GM18520 (cell line): ENCODE data around the gene NT5DC4.

Experiments
- ATAC-seq: cut with Tn5 transposase; IDR thresholded peaks from one replicate; pipeline ENCODE4 v1.9.1; 2021; ENCODE audit not compliant: unreplicated experiment

The NT5DC4 gene

GRCh38 chr2:112751451-112752197, 30.8 kb downstream of the NT5DC4 start:
- ATAC-seq, result no peak

GRCh38 chr2:112752667-112753066, 31.8 kb downstream of the NT5DC4 start:
- no peak for ATAC-seq

- ATAC-seq, result no peak
These were observed 33.7 kb downstream of the NT5DC4 start for GRCh38 chr2:112754564-112754963.

- no peak for ATAC-seq
These were observed 34.6 kb downstream of the NT5DC4 start for GRCh38 chr2:112755444-112755843.

- ATAC-seq, result no peak
These were observed 35.4 kb downstream of the NT5DC4 start for GRCh38 chr2:112756207-112756606.

GRCh38 chr2:112757265-112757664, 36.4 kb downstream of the NT5DC4 start:
- ATAC-seq, result no peak

GRCh38 chr2:112758711-112759110, 37.9 kb downstream of the NT5DC4 start:
- ATAC-seq, result no peak

- ATAC-seq, result no peak
These were observed 39.3 kb downstream of the NT5DC4 start for GRCh38 chr2:112760149-112760548.

- ATAC-seq, result no peak
These were observed 41.5 kb downstream of the NT5DC4 start for GRCh38 chr2:112762276-112762675.

GRCh38 chr2:112764071-112765044, 43.5 kb downstream of the NT5DC4 start, which contains the start of gene CKAP2L:
Gene CKAP2L, minus strand, starts transcription at chr2:112764609. Its CDS starts 11 bp downstream, at chr2:112764598.
- ATAC-seq, result peak; percentile 97

- no peak for ATAC-seq
These were observed 44.4 kb downstream of the NT5DC4 start for GRCh38 chr2:112765251-112765650.

GRCh38 chr2:112767693-112768330, 47.0 kb downstream of the NT5DC4 start:
- ATAC-seq, result no peak

GRCh38 chr2:112768432-112768831, 47.6 kb downstream of the NT5DC4 start:
- ATAC-seq, result no peak

GRCh38 chr2:112772322-112772721, 51.5 kb downstream of the NT5DC4 start:
- ATAC-seq, result no peak

- no peak for ATAC-seq
These were observed 52.2 kb downstream of the NT5DC4 start for GRCh38 chr2:112772911-112773475.

GRCh38 chr2:112773556-112773955, 52.7 kb downstream of the NT5DC4 start:
- no peak for ATAC-seq

GRCh38 chr2:112774536-112775285, 53.9 kb downstream of the NT5DC4 start:
- no peak for ATAC-seq

GRCh38 chr2:112776113-112776512, 55.3 kb downstream of the NT5DC4 start:
- ATAC-seq, result no peak

GRCh38 chr2:112777036-112777435, 56.2 kb downstream of the NT5DC4 start:
- no peak for ATAC-seq

GRCh38 chr2:112779598-112779997, 58.8 kb downstream of the NT5DC4 start:
- ATAC-seq, result no peak
